ENCODE results near the gene MGAT4B.
A peak's percentile ranks its signal among the peaks of the same experiment; 100 is the strongest.

MGAT4B gene

GRCh38 chr5:179825655-179826182, 19.1 kb upstream of the MGAT4B start:
- in situ Hi-C loops (cut with HindIII; ENCODE audit: low sequenced_read_pairs): no loop called here
- DNase-seq (ENCODE audit: low read depth, low spot score): no peak
- H3K4me3 ChIP-seq (ENCODE audit: low read depth, low read length): no peak overlapping the region

GRCh38 chr5:179824745-179825112, 18.1 kb upstream of the MGAT4B start:
- no peak overlapping the region for H3K4me3 ChIP-seq (ENCODE audit: low read depth, low read length)
- no peak for DNase-seq (ENCODE audit: low read depth, low spot score)
- in situ Hi-C loops (cut with HindIII; ENCODE audit: low sequenced_read_pairs): no loop called here
- TF ChIP-seq, protein P1, sequence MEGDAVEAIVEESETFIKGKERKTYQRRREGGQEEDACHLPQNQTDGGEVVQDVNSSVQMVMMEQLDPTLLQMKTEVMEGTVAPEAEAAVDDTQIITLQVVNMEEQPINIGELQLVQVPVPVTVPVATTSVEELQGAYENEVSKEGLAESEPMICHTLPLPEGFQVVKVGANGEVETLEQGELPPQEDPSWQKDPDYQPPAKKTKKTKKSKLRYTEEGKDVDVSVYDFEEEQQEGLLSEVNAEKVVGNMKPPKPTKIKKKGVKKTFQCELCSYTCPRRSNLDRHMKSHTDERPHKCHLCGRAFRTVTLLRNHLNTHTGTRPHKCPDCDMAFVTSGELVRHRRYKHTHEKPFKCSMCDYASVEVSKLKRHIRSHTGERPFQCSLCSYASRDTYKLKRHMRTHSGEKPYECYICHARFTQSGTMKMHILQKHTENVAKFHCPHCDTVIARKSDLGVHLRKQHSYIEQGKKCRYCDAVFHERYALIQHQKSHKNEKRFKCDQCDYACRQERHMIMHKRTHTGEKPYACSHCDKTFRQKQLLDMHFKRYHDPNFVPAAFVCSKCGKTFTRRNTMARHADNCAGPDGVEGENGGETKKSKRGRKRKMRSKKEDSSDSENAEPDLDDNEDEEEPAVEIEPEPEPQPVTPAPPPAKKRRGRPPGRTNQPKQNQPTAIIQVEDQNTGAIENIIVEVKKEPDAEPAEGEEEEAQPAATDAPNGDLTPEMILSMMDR (IDR thresholded peaks at IDR 0.05; ENCODE audit: low read depth, low read length): no peak

More at GRCh38 chr5:179825655-179826182, 19.1 kb upstream of the MGAT4B start:
- TF ChIP-seq, protein P1 (IDR thresholded peaks at IDR 0.05; ENCODE audit: low read depth, low read length): no peak

DNA sequence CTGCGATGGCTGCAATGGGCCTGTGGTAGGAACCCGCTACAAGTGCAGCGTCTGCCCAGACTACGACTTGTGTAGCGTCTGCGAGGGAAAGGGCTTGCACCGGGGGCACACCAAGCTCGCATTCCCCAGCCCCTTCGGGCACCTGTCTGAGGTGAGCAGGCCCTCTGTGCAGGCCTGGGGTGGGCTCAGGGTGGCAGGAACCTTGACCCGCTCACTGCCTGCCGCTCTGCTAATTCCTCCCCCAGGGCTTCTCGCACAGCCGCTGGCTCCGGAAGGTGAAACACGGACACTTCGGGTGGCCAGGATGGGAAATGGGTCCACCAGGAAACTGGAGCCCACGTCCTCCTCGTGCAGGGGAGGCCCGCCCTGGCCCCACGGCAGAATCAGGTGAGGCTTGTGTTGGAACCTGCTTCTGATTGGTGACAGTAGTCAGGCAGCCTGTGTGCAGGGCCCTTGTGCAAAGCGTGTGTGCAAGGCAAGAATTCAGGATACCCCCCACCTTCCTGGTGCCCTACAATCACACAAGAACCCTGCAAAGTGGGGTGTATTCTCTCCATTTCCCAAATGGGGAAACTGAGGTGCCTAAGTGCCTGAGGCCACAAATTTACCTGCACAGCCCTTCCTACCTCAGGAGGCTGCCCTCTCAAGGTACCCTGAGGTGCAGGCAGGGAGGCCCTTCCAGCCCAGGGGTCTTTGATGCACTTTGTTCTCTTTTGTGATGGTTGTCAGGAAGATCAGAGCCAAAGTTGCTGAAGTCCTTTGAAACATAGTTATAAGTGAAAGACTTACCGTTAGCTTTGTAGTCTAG, 17.5 kb upstream of the MGAT4B start:
- TF ChIP-seq, protein P1 (IDR thresholded peaks at IDR 0.05; ENCODE audit: low read depth, low read length): no peak
- no peak overlapping the region for H3K4me3 ChIP-seq (ENCODE audit: low read depth, low read length)
- DNase-seq (ENCODE audit: low read depth, low spot score): no peak
- in situ Hi-C loops (cut with HindIII; ENCODE audit: low sequenced_read_pairs): no loop called here

DNA sequence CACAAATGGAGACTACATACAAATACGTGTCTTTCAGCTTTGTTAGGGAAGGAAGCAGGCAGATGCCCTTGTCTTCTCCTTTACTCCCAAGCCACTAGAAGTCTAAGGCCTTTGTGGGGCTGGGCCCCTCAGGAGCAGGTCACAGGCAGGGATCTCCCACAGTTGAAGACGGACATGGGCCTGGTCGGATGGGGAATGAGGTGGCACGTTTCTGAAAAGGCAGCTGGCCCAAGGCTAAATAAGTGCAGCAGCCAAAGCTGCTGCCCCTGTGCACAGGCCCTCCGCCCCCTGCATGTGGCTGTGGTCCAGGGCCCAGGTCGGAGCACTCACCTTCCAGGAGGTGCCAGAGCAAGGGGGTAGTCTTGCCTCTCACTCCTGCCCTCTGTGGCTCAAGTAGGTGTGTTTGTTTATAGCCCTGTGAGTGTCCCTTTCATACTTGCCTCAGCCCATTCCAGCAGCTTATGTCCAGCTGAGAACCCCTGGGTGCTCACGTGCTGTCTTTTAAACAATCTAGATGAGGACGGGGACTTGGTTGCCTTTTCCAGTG, 15.9 kb upstream of the MGAT4B start:
- TF ChIP-seq, protein P1 (IDR thresholded peaks at IDR 0.05; ENCODE audit: low read depth, low read length): no peak
- DNase-seq (ENCODE audit: low read depth, low spot score): no peak
- in situ Hi-C loops (cut with HindIII; ENCODE audit: low sequenced_read_pairs): no loop called here
- H3K4me3 ChIP-seq (ENCODE audit: low read depth, low read length): peak overlapping the region; percentile 80

- in situ Hi-C loops (cut with HindIII; ENCODE audit: low sequenced_read_pairs): no loop called here
- TF ChIP-seq, protein P1 (IDR thresholded peaks at IDR 0.05; ENCODE audit: low read depth, low read length): no peak
- H3K4me3 ChIP-seq (ENCODE audit: low read depth, low read length): peak overlapping the region; percentile 80
- no peak for DNase-seq (ENCODE audit: low read depth, low spot score)
Measured at GRCh38 chr5:179822059-179822432, 15.4 kb upstream of the MGAT4B start.

- DNase-seq (ENCODE audit: low read depth, low spot score): peak; percentile 97
- peak overlapping the region; percentile 80 for H3K4me3 ChIP-seq (ENCODE audit: low read depth, low read length)
- in situ Hi-C loops (cut with HindIII; ENCODE audit: low sequenced_read_pairs): no loop called here
- TF ChIP-seq, protein P1 (IDR thresholded peaks at IDR 0.05; ENCODE audit: low read depth, low read length): no peak
Measured at GRCh38 chr5:179821298-179822058, 14.8 kb upstream of the MGAT4B start.
